GM13976 (cell line): ENCODE results near the gene PRTG.
"Not testable (repeated sequence)": the region's sequence is repeated elsewhere in the genome, so short reads cannot be mapped to it uniquely, and the experiment has no call there.

Experiments used
- DNase-seq: peaks from one replicate; pipeline ENCODE4 v3.0.0; 2012; ENCODE audit warnings: low spot score
- CTCF ChIP-seq: IDR thresholded peaks from 2 replicates; pipeline ENCODE4 v1.5.1; 2012; ENCODE audit warnings: borderline replicate concordance, mild to moderate bottlenecking; ENCODE audit not compliant: insufficient read depth; ENCODE audit errors: extremely low read depth, missing control alignments, control extremely low read depth
- in situ Hi-C: fragments of 300-500 bp; cut with MboI; formaldehyde crosslinking; loops from one replicate; pipeline ENCODE4 v1.12.0; 2022; ENCODE audit warnings: low sequenced_read_pairs, mixed read lengths, inconsistent platforms; ENCODE audit not compliant: unreplicated experiment

The PRTG gene

GRCh38 chr15:55742927-55743728 lies at the start of gene PRTG:
TSS of gene PRTG (minus strand) at chr15:55743152. CDS start at chr15:55742931, 221 bp downstream.
- peak; percentile 51 for DNase-seq
- no peak for TF ChIP-seq CTCF
- in situ Hi-C loops, result no loop called here

GRCh38 chr15:55791551-55792400 lies 48.8 kb upstream of the PRTG start:
- in situ Hi-C loops, result no loop called here
- no peak for TF ChIP-seq CTCF
- no peak for DNase-seq

GRCh38 chr15:55789066-55789660 lies 46.2 kb upstream of the PRTG start:
- in situ Hi-C loops, result no loop called here
- TF ChIP-seq CTCF, result peak; percentile 54
- peak; percentile 57 for DNase-seq

GRCh38 chr15:55786341-55786740 lies 43.4 kb upstream of the PRTG start:
- TF ChIP-seq CTCF, result no peak
- in situ Hi-C loops, result no loop called here
- no peak for DNase-seq

GRCh38 chr15:55785593-55785992 lies 42.6 kb upstream of the PRTG start:
- DNase-seq, in situ Hi-C loops: not testable (repeated sequence)

- in situ Hi-C loops, result no loop called here
- DNase-seq, result no peak
- TF ChIP-seq CTCF, result no peak
These were observed 41.3 kb upstream of the PRTG start for GRCh38 chr15:55784286-55784685.

- in situ Hi-C loops, result no loop called here
- no peak for DNase-seq
- no peak for TF ChIP-seq CTCF
These were observed 39.9 kb upstream of the PRTG start for GRCh38 chr15:55782901-55783300.
